GM21576 (cell line): ENCODE results near the gene BRMS1.
A peak's percentile ranks its signal among the peaks of the same experiment; 100 is the strongest.

Experiments
- ATAC-seq: cut with Tn5 transposase; IDR thresholded peaks from one replicate; pipeline ENCODE4 v1.9.1; 2021; ENCODE audit warnings: mild to moderate bottlenecking, moderate library complexity; ENCODE audit not compliant: unreplicated experiment

Gene BRMS1

GRCh38 chr11:66338276-66339161 lies 6.4 kb downstream of the BRMS1 start:
- no peak for ATAC-seq

GRCh38 chr11:66337103-66337899 lies 7.6 kb downstream of the BRMS1 start:
- ATAC-seq = no peak

- ATAC-seq = peak; percentile 44
Observed at GRCh38 chr11:66336234-66337102, 8.4 kb downstream of the BRMS1 start, which contains the start of gene RIN1. Gene RIN1 (minus strand): TSS chr11:66336434. CDS start chr11:66336402, 32 bp downstream.

- ATAC-seq = no peak
Observed at GRCh38 chr11:66335531-66336233, 9.2 kb downstream of the BRMS1 start.

GRCh38 chr11:66334605-66335442 lies 10.1 kb downstream of the BRMS1 start:
- no peak for ATAC-seq

GRCh38 chr11:66333896-66334604 lies 10.9 kb downstream of the BRMS1 start:
- no peak for ATAC-seq

GRCh38 chr11:66333220-66333877 lies 11.6 kb downstream of the BRMS1 start:
- ATAC-seq = no peak

GRCh38 chr11:66332371-66333219 lies 12.3 kb downstream of the BRMS1 start:
- no peak for ATAC-seq

- no peak for ATAC-seq
Observed at GRCh38 chr11:66331542-66332370, 13.1 kb downstream of the BRMS1 start.

- no peak for ATAC-seq
Observed at GRCh38 chr11:66330931-66331330, 14.0 kb downstream of the BRMS1 start.

GRCh38 chr11:66329165-66329673 lies 15.7 kb downstream of the BRMS1 start:
- ATAC-seq = no peak

GRCh38 chr11:66328302-66329144 lies 16.4 kb downstream of the BRMS1 start:
- ATAC-seq = peak; percentile 43

GRCh38 chr11:66328031-66328301 lies 16.9 kb downstream of the BRMS1 start:
- ATAC-seq = no peak

GRCh38 chr11:66327171-66328030 lies 17.5 kb downstream of the BRMS1 start:
- ATAC-seq = no peak
